Bronchus fibroblast of lung (primary cell): ENCODE data around the gene UTP20. TPM values are rescaled to one million over a fixed set of nuclear protein-coding genes. Genes with fewer than 3 reads are reported as not detected.

ENCODE experiments used
- total RNA-seq: library from RNA; depleted of rRNA; stranded (reverse); fragments of >200 nt; gene quantifications from 2 replicates; pipeline ENCODE4 v1.2.3, GENCODE V29; 2015

UTP20 gene
- 10.1 and 11.1 TPM in 2 replicates for total RNA-seq

GRCh38 chr12:101280006-101280505 is at the start of gene UTP20:
Gene UTP20 (plus strand): TSS chr12:101280105. CDS start chr12:101280283, 178 bp downstream.

DNA sequence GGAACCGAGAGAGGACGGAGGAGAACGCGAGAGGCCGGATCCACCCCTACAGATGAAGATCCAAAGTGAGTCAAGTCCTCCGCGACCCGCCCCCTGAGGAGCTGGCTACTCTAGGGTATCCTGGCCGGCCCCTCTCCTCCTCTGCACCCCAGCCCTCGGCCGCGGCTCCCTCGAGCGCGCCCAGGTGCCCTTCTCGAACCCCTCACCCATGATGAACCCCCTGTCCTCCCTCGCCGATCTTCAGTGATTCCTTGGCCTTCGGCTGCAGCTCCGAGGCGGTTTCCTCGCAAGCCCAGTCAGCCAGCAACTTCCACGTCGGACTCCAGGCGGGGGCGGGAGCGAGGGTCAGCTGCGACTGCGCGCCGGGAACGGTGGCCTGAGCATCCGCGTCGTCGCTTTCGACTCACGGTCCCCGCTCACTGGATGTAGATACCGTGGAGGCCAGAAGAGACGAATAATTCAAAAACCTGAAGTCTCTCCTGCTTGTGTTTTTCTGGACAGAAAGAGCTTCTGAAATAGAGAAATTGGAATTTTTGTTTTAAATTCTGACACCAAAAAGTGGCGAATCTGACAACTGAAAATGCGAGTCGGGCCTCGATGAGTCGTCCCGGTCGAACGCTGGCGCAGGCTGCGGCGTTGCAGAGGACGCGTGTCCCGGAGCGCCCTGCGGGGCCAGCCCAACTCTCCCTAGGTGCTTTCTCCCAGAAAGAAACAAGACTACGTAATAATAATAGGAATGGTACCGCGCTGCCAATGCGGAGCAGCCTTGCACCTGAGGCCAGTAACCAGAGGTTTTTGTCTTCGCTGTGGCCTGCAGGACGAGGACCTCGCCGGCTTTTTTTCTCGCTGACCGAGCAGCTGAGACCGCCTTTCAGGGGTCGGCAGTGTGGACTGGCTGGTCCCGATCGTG is 127.8 kb downstream of the UTP20 start, which contains the start of gene ARL1:
Gene ARL1 (minus strand): TSS at position 337 of the 910 bp plus-strand sequence. CDS start 127 bp downstream, at position 210.

Other genes starting within 250 kb of the UTP20 start
- gene SLC5A8, start 69.9 kb upstream of the UTP20 start, total RNA-seq = not detected in 2 replicates
- 53.3 and 59.5 TPM in 2 replicates for gene ARL1, start 127.7 kb downstream of the UTP20 start, total RNA-seq
- gene SPIC, start 195.2 kb downstream of the UTP20 start, total RNA-seq = not detected in 2 replicates